Lung (tissue), 12 donors: Measurements from ENCODE around the gene ABCC4. TPM values are rescaled to one million over a fixed set of nuclear protein-coding genes. Genes with fewer than 3 reads are reported as not detected.

Source experiments
- ATAC-seq: fragments of 200-7000 bp; cut with Tn5 transposase; one replicate; pipeline ENCODE4 v1.9.1; 2020; ENCODE audit warnings: moderate number of reproducible peaks; ENCODE audit not compliant: insufficient read depth, low FRiP score
- DNase-seq, 3 donors: peaks; one replicate each; pipeline ENCODE4 v3.0.0-alpha.2; 2013 to 2017
- H3K27ac ChIP-seq, 2 donors: one replicate each; pipeline ENCODE4 v1.5.1; 2013; ENCODE audit warnings: mild to moderate bottlenecking in 2 of 2, moderate library complexity in 2 of 2, control low read depth in 1 of 2, inconsistent platforms in 1 of 2, low read depth in 1 of 2, low read length in 1 of 2
- H3K27me3 ChIP-seq, 3 donors: one replicate each; pipeline ENCODE4 v1.5.1; 2013; ENCODE audit warnings: low read length in 2 of 3; ENCODE audit not compliant: control insufficient read depth in 3 of 3, insufficient read depth in 3 of 3
- H3K36me3 ChIP-seq, 4 donors: one replicate each; pipeline ENCODE4 v1.5.1; 2013; ENCODE audit warnings: low read length in 4 of 4, mild to moderate bottlenecking in 1 of 4, moderate library complexity in 1 of 4; ENCODE audit not compliant: control insufficient read depth in 4 of 4, insufficient read depth in 4 of 4
- H3K4me1 ChIP-seq, 5 donors: one replicate each; pipeline ENCODE4 v1.5.1; 2013; ENCODE audit warnings: low read length in 5 of 5, mild to moderate bottlenecking in 2 of 5, moderate library complexity in 1 of 5; ENCODE audit not compliant: control insufficient read depth in 5 of 5, insufficient read depth in 5 of 5
- H3K4me3 ChIP-seq: one replicate; pipeline ENCODE4 v1.5.1; 2013; ENCODE audit warnings: mild to moderate bottlenecking, control low read depth, moderate library complexity
- H3K9ac ChIP-seq, 2 donors: one replicate each; pipeline ENCODE4 v1.5.1; 2013; ENCODE audit warnings: low read length in 2 of 2, control low read depth in 1 of 2; ENCODE audit not compliant: insufficient read depth in 1 of 2
- H3K9me3 ChIP-seq, 4 donors: one replicate each; pipeline ENCODE4 v1.5.1; 2013; ENCODE audit warnings: low read length in 3 of 4, mild to moderate bottlenecking in 1 of 4, moderate library complexity in 1 of 4; ENCODE audit not compliant: control insufficient read depth in 4 of 4, insufficient read depth in 3 of 4
- WGBS, 2 donors: extraction: QIAGEN DNeasy Blood & Tissue Kit; methylation state at CpG; one replicate each; pipeline ENCODE4 v1.1.7; 2013; 5-methylcytosine and 5-hydroxymethylcytosine counted together
- polyA plus RNA-seq, 2 donors: library from polyadenylated mRNA; stranded (reverse); fragments of 200-250 nt; gene quantifications; one replicate each; pipeline ENCODE4 v1.2.1, GENCODE V29; 2013
- total RNA-seq, 2 donors: library from RNA; depleted of rRNA in 1 of 2; stranded (reverse); fragments of >200 nt in 1 of 2; gene quantifications; one replicate each; pipeline ENCODE4 v1.2.1, GENCODE V29; 2014 to 2021
- TF ChIP-seq, protein P1 (sequence below): IDR thresholded peaks from 2 replicates; pipeline ENCODE4 v1.5.1; 2012; ENCODE audit warnings: mild to moderate bottlenecking; ENCODE audit errors: control extremely low read depth, extremely low read depth
- donor health status: control.
- donor health status: control.
- donor health status: Bipolar disorder and iron deficiency.
- donor health status: healthy.
- donor health status: DM: yes; HTN: yes; CAD: no.

Gene ABCC4
- total and polyA plus RNA-seq, 4 donors: 7.1 to 38.7 (median 20.6) TPM

DNA sequence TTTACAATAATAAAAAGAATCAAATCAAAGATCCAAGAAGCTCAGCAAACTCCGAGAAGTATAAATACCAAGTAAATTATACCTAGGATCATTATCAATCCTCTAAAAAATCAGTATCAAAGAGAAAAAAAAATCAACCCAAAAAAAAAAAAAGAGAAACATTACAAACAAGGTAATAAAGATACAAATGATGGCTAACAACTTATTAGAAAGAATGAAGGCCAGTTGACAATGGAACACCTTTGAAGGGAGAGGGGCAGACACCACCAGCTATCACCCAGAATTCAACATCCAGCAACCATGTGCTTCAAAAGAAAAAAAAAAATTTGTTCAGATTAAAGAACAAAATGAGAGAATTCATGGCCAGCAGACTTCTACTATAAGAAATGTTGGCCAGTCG lies 77.2 kb downstream of the ABCC4 start:
- H3K4me3 ChIP-seq: no peak overlapping the region
- TF ChIP-seq, protein P1, sequence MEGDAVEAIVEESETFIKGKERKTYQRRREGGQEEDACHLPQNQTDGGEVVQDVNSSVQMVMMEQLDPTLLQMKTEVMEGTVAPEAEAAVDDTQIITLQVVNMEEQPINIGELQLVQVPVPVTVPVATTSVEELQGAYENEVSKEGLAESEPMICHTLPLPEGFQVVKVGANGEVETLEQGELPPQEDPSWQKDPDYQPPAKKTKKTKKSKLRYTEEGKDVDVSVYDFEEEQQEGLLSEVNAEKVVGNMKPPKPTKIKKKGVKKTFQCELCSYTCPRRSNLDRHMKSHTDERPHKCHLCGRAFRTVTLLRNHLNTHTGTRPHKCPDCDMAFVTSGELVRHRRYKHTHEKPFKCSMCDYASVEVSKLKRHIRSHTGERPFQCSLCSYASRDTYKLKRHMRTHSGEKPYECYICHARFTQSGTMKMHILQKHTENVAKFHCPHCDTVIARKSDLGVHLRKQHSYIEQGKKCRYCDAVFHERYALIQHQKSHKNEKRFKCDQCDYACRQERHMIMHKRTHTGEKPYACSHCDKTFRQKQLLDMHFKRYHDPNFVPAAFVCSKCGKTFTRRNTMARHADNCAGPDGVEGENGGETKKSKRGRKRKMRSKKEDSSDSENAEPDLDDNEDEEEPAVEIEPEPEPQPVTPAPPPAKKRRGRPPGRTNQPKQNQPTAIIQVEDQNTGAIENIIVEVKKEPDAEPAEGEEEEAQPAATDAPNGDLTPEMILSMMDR: no peak
- no peaks in the 10 kb centered on the region for H3K27me3 ChIP-seq
- no peak overlapping the region for H3K27ac ChIP-seq
- no peak overlapping the region for H3K9ac ChIP-seq
- peaks cover 0 to 3% (median 0%) of the 10 kb centered on the region in 4 donors for H3K36me3 ChIP-seq
- no peak for DNase-seq
- 96 to 97% methylated on average over 2 of the region's 2 CpGs for WGBS, 2 donors
- no peaks in the 10 kb centered on the region for H3K9me3 ChIP-seq
- no peak for ATAC-seq
- peaks cover 0 to 13% (median 0%) of the 10 kb centered on the region in 5 donors for H3K4me1 ChIP-seq

DNA sequence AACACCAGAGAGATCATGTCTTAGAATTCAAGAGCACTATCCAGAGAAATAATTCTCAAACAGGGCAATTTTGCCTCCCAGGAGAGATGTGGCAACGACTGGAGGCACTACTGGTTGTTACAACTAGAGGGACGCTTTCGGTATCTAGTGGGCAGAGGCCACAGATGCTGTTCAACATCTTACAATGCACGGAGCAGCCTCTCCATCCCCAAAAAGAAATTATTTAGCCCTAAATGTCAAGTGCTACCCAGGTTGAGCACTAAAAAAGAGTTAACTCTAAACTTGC lies 78.6 kb downstream of the ABCC4 start:
- DNase-seq (no peak), ATAC-seq (no peak)
- Histone ChIP-seq H3K27me3 (no peaks in the 10 kb centered on the region), H3K4me3 (no peak overlapping the region), H3K36me3 (peaks cover 0 to 3% (median 0%) of the 10 kb centered on the region in 4 donors), H3K9me3 (no peaks in the 10 kb centered on the region), H3K9ac (no peak overlapping the region), H3K27ac (no peak overlapping the region), H3K4me1 (peaks cover 0 to 13% (median 0%) of the 10 kb centered on the region in 5 donors)
- TF ChIP-seq, protein P1: no peak
- 91 to 93% methylated on average over 4 of the region's 4 CpGs for WGBS, 2 donors

DNA sequence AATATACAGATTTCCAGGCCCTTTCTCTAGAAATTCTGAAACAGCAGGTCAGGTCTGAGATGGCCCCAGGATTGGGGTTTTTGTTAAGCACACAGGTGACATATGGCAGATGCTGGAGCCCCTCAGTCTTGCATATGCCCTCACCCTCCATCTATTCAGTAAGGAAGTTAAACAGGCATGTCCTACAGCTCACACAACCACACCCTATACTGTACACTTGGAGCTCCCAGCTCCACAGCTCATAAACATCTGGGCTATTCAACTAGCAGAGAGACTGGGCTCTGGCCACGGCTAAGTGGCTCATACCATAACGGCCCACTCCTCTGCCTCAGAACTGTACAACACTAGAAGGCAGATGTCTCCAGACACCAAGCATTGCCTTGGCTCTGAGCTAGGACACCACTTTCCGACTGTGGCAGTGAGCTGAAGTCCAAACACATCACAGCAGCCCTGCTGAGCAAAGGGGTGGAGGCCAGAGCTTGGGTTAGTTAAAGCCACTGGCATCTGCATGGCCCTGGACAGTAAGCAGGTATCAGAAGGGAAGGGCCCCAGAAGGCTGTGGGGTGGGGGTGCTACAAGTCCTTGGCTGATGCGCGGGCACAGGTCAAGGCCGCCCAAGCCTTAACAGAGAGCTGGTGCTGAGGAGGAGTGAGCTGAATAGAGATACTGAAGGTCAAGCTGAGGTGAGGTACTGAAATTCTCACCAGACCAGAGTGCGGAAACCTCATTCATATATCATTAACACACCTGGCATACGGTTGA lies 79.1 kb downstream of the ABCC4 start:
- no peak for DNase-seq
- ATAC-seq: no peak
- Histone ChIP-seq H3K9me3 (no peaks in the 10 kb centered on the region), H3K4me3 (no peak overlapping the region), H3K4me1 (peaks cover 0 to 9% (median 0%) of the 10 kb centered on the region in 5 donors), H3K36me3 (peaks cover 0 to 3% (median 0%) of the 10 kb centered on the region in 4 donors), H3K27me3 (no peaks in the 10 kb centered on the region), H3K27ac (no peak overlapping the region), H3K9ac (no peak overlapping the region)
- TF ChIP-seq, protein P1: no peak
- WGBS, 2 donors: 79 to 82% methylated on average over 8 of the region's 8 CpGs
